Germinal center (tissue), 1 donor: ENCODE results near the gene CASQ2.
"Not testable (repeated sequence)": the region's sequence is repeated elsewhere in the genome, so short reads cannot be mapped to it uniquely, and the experiment has no call there.

Source experiments
- DNase-seq: peaks from one replicate; pipeline ENCODE4 v3.0.0; 2012; ENCODE audit warnings: mixed read lengths, low spot score

CASQ2 gene

GRCh38 chr1:115780655-115781054 lies 12.1 kb upstream of the CASQ2 start:
- DNase-seq: not testable (repeated sequence)

- DNase-seq: not testable (repeated sequence)
Observed at GRCh38 chr1:115779075-115779474, 10.6 kb upstream of the CASQ2 start.

- DNase-seq: peak; percentile 25
Observed at GRCh38 chr1:115771847-115772457, 3.4 kb upstream of the CASQ2 start.

- no peak for DNase-seq
Observed at GRCh38 chr1:115771094-115771846, 2.8 kb upstream of the CASQ2 start.

- no peak for DNase-seq
Observed at GRCh38 chr1:115767403-115767802, 1.1 kb downstream of the CASQ2 start.

GRCh38 chr1:115765091-115765490 lies 3.4 kb downstream of the CASQ2 start:
- no peak for DNase-seq

- DNase-seq: no peak
Observed at GRCh38 chr1:115764541-115764940, 4.0 kb downstream of the CASQ2 start.

- no peak for DNase-seq
Observed at GRCh38 chr1:115762779-115763178, 5.7 kb downstream of the CASQ2 start.

GRCh38 chr1:115761601-115762302 lies 6.8 kb downstream of the CASQ2 start:
- no peak for DNase-seq

- no peak for DNase-seq
Observed at GRCh38 chr1:115757856-115758255, 10.7 kb downstream of the CASQ2 start.

GRCh38 chr1:115757326-115757725 lies 11.2 kb downstream of the CASQ2 start:
- no peak for DNase-seq

GRCh38 chr1:115755456-115756370 lies 12.8 kb downstream of the CASQ2 start:
- DNase-seq: no peak

- DNase-seq: no peak
Observed at GRCh38 chr1:115753830-115754229, 14.7 kb downstream of the CASQ2 start.

- no peak for DNase-seq
Observed at GRCh38 chr1:115753361-115753760, 15.2 kb downstream of the CASQ2 start.

GRCh38 chr1:115748401-115749150 lies 19.9 kb downstream of the CASQ2 start:
- no peak for DNase-seq

- DNase-seq: no peak
Observed at GRCh38 chr1:115746021-115746690, 22.4 kb downstream of the CASQ2 start.

GRCh38 chr1:115744646-115745275 lies 23.8 kb downstream of the CASQ2 start:
- DNase-seq: no peak

GRCh38 chr1:115740811-115741210 lies 27.7 kb downstream of the CASQ2 start:
- DNase-seq: no peak

GRCh38 chr1:115732316-115732715 lies 36.2 kb downstream of the CASQ2 start:
- DNase-seq: no peak

- DNase-seq: no peak
Observed at GRCh38 chr1:115729756-115730155, 38.8 kb downstream of the CASQ2 start.
